Activated naive CD4-positive, alpha-beta T cell treated with anti-CD3 and anti-CD28 coated beads for 36 hours (primary cell): ENCODE data around the gene ASTE1. TPM values are rescaled to one million over a fixed set of nuclear protein-coding genes. Genes with fewer than 3 reads are reported as not detected.
"Not testable (repeated sequence)": the region's sequence is repeated elsewhere in the genome, so short reads cannot be mapped to it uniquely, and the experiment has no call there.

Experiments
- CTCF ChIA-PET: fragments of 350-600 bp; sonication (Branson Sonifier 250); formaldehyde crosslinking; loops from one replicate; lab custom pipeline; 2021; ENCODE audit warnings: antibody characterized with exemption; lab: Charles Lee
- DNase-seq: peaks from one replicate; pipeline ENCODE4 v3.0.0-alpha.2; 2020
- H3K27ac Mint-ChIP-seq: one replicate; pipeline ENCODE4 v1.8.0; 2021; ENCODE audit warnings: mild to moderate bottlenecking, mixed read lengths
- H3K27me3 Mint-ChIP-seq: one replicate; pipeline ENCODE4 v1.8.0; 2021; ENCODE audit warnings: low read depth, mixed read lengths
- H3K36me3 Mint-ChIP-seq: one replicate; pipeline ENCODE4 v1.8.0; 2021; ENCODE audit warnings: low read depth, mixed read lengths
- H3K4me1 Mint-ChIP-seq: one replicate; pipeline ENCODE4 v1.8.0; 2021; ENCODE audit warnings: low read depth, mixed read lengths
- H3K4me3 Mint-ChIP-seq: one replicate; pipeline ENCODE4 v1.8.0; 2021; ENCODE audit warnings: mild to moderate bottlenecking, moderate library complexity, mixed read lengths
- H3K9me3 Mint-ChIP-seq: one replicate; pipeline ENCODE4 v1.8.0; 2021; ENCODE audit warnings: mixed read lengths
- intact Hi-C: fragments of 100-400 bp; cut with micrococcal nuclease; formaldehyde crosslinking; loops from one replicate; pipeline ENCODE4 v1.15.1; 2023
- total RNA-seq, 2 experiments: library from RNA; stranded (reverse); gene quantifications; one replicate each; pipeline ENCODE4 v1.2.3, GENCODE V29; 2021

The ASTE1 gene
- total RNA-seq, 2 experiments from 2014 or later = 10.8 to 11.2 TPM

GRCh38 chr3:131004603-131005002 lies 22.0 kb downstream of the ASTE1 start:
- no peak for DNase-seq
- Mint-ChIP-seq H3K27ac (no peak overlapping the region), H3K9me3 (no peaks in the 10 kb centered on the region), H3K4me3 (no peak overlapping the region), H3K27me3 (no peaks in the 10 kb centered on the region), H3K36me3 (peaks cover 21% of the 10 kb centered on the region), H3K4me1 (peaks cover 6% of the 10 kb centered on the region)
- CTCF ChIA-PET = interaction anchor here (0.9 kb wide), 1 partner anchor 245 kb away, joined by 3 read pairs; no protein-coding TSS in a partner anchor
- intact Hi-C loops = no loop called here

GRCh38 chr3:131001071-131001470 lies 25.6 kb downstream of the ASTE1 start:
- H3K4me3 Mint-ChIP-seq = no peak overlapping the region
- intact Hi-C loops = no loop called here
- peaks cover 22% of the 10 kb centered on the region for H3K36me3 Mint-ChIP-seq
- no peak overlapping the region for H3K27ac Mint-ChIP-seq
- no peaks in the 10 kb centered on the region for H3K9me3 Mint-ChIP-seq
- peaks cover 3% of the 10 kb centered on the region for H3K4me1 Mint-ChIP-seq
- CTCF ChIA-PET = no interaction called here
- H3K27me3 Mint-ChIP-seq = no peaks in the 10 kb centered on the region
- DNase-seq = no peak

GRCh38 chr3:130997289-130997688 lies 29.3 kb downstream of the ASTE1 start:
- CTCF ChIA-PET = no interaction called here
- no peak for DNase-seq
- Mint-ChIP-seq H3K27me3 (no peaks in the 10 kb centered on the region), H3K27ac (no peak overlapping the region), H3K9me3 (no peaks in the 10 kb centered on the region), H3K4me3 (no peak overlapping the region), H3K4me1 (no peaks in the 10 kb centered on the region), H3K36me3 (peaks cover 13% of the 10 kb centered on the region)
- intact Hi-C loops = no loop called here

DNA sequence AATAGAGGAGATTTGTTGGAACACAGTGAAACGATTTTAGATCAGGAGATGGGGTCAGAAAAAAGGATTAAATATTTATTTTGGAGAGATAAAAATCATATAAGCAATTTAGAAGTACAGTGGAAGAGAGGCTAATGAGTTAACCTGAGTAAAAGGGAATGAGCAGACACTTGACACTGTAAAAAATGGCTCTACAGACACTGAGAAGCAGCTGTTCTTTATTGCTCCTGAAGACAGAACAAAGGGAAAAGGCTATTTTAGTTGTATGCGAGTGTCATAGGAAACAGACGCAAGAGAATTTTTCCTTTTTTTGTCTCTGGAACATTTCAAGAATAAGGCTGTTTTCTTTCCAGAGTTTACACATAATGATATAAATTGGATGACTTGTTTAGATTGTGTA lies 34.3 kb downstream of the ASTE1 start:
- no peaks in the 10 kb centered on the region for H3K27me3 Mint-ChIP-seq
- H3K9me3 Mint-ChIP-seq = no peaks in the 10 kb centered on the region
- DNase-seq = no peak
- H3K4me1 Mint-ChIP-seq = no peaks in the 10 kb centered on the region
- intact Hi-C loops = no loop called here
- H3K27ac Mint-ChIP-seq = no peak overlapping the region
- CTCF ChIA-PET = interaction anchor here (0.6 kb wide), 1 partner anchor 455 kb away, joined by 3 read pairs; no protein-coding TSS in a partner anchor
- H3K4me3 Mint-ChIP-seq = no peak overlapping the region
- peaks cover 16% of the 10 kb centered on the region for H3K36me3 Mint-ChIP-seq

DNA sequence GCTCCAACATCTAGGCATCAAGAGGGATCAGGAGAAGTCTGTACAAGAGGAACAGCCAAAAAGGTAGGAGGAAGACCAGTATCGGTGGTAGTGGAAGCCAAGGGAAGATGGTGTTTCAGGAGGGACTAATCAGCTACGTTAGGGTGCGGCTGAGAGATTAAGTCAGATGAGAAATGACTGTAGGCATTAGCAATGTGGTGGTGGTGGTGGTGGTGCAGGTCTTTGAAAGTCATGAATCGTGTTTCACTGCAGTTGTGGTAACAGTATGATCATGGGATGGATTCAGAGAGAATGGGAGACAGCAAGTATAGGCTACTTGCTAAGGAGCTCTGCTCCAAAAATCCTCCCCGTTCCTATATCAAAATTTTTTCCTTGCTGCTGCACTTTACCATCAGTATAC lies 35.5 kb downstream of the ASTE1 start:
- Mint-ChIP-seq H3K27ac (no peak overlapping the region), H3K4me1 (no peaks in the 10 kb centered on the region), H3K9me3 (no peaks in the 10 kb centered on the region), H3K27me3 (no peaks in the 10 kb centered on the region), H3K4me3 (no peak overlapping the region), H3K36me3 (peaks cover 17% of the 10 kb centered on the region)
- CTCF ChIA-PET = no interaction called here
- intact Hi-C loops = no loop called here
- no peak for DNase-seq

DNA sequence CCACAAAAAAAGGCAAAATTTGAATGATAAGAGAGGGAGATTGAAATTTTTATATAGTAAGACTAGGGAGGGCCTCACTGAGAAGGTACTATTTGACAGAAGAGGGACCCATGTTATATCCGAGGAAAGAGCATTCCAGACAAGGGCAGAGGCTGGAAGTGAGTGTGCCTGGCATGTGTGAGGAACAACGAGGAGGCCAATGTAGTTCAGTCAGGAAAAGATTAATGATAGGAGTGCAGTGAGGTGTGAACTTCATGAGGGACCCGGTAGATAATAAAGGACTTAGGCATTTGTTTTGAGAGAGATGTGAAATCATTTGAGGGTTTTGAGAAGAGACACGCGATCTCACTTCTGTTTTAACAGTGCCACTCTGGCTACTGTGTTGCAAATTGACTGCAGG lies 36.3 kb downstream of the ASTE1 start:
- CTCF ChIA-PET = no interaction called here
- H3K4me3 Mint-ChIP-seq = no peak overlapping the region
- intact Hi-C loops = no loop called here
- no peaks in the 10 kb centered on the region for H3K4me1 Mint-ChIP-seq
- no peaks in the 10 kb centered on the region for H3K27me3 Mint-ChIP-seq
- no peak for DNase-seq
- peaks cover 20% of the 10 kb centered on the region for H3K36me3 Mint-ChIP-seq
- no peak overlapping the region for H3K27ac Mint-ChIP-seq
- no peaks in the 10 kb centered on the region for H3K9me3 Mint-ChIP-seq

- no peak for DNase-seq
- H3K27ac Mint-ChIP-seq = no peak overlapping the region
- intact Hi-C loops = no loop called here
- H3K36me3 Mint-ChIP-seq = peaks cover 20% of the 10 kb centered on the region
- H3K27me3 Mint-ChIP-seq = no peaks in the 10 kb centered on the region
- no peaks in the 10 kb centered on the region for H3K9me3 Mint-ChIP-seq
- no peak overlapping the region for H3K4me3 Mint-ChIP-seq
- no peaks in the 10 kb centered on the region for H3K4me1 Mint-ChIP-seq
- CTCF ChIA-PET = no interaction called here
Measured at GRCh38 chr3:130981469-130981868, 45.2 kb downstream of the ASTE1 start.

DNA sequence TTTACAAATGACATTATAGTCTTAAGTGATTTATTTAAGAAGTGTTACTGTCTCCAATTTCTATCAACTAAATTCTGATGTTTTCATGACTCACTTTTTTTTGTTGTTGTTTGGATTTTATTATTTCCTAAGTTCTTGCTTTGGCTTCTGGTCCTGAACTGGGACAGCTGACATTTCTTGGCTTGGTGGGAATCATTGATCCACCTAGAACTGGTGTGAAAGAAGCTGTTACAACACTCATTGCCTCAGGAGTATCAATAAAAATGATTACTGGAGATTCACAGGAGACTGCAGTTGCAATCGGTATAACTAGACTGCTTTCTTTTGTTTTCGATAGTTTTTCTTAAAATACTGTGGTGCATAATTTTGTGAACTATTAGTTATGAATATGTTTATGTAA lies 47.5 kb downstream of the ASTE1 start:
- no peaks in the 10 kb centered on the region for H3K9me3 Mint-ChIP-seq
- intact Hi-C loops = no loop called here
- CTCF ChIA-PET = no interaction called here
- H3K4me1 Mint-ChIP-seq = no peaks in the 10 kb centered on the region
- DNase-seq = no peak
- no peaks in the 10 kb centered on the region for H3K27me3 Mint-ChIP-seq
- no peak overlapping the region for H3K4me3 Mint-ChIP-seq
- H3K36me3 Mint-ChIP-seq = peaks cover 14% of the 10 kb centered on the region
- no peak overlapping the region for H3K27ac Mint-ChIP-seq

DNA sequence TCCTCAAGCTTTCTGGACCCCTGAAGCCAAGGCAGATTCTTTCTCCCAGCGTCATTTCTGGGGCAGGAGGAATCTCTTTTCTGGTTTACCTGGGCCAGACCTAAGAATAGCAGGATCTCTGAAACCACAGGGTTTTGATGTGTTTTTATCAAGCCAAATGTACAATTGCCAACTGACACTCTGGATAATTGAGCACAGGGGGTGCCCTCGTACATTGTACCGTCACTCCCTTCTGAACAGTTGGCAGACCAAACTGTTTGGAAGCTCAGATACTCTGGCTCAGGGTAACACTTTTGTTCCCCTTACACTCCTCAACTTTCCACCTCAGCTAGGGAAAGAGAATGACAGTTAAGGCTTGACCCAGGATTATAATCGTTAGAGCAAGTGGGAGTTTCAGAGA lies 49.9 kb downstream of the ASTE1 start:
- DNase-seq = no peak
- CTCF ChIA-PET = no interaction called here
- H3K9me3 Mint-ChIP-seq = no peaks in the 10 kb centered on the region
- intact Hi-C loops = no loop called here
- H3K36me3 Mint-ChIP-seq = peaks cover 22% of the 10 kb centered on the region
- H3K27ac Mint-ChIP-seq = no peak overlapping the region
- no peaks in the 10 kb centered on the region for H3K4me1 Mint-ChIP-seq
- H3K4me3 Mint-ChIP-seq = no peak overlapping the region
- H3K27me3 Mint-ChIP-seq = no peaks in the 10 kb centered on the region

GRCh38 chr3:130975251-130975650 lies 51.4 kb downstream of the ASTE1 start:
- Mint-ChIP-seq H3K27me3 (no peaks in the 10 kb centered on the region), H3K4me1 (no peaks in the 10 kb centered on the region), H3K27ac (no peak overlapping the region), H3K36me3 (peaks cover 35% of the 10 kb centered on the region), H3K4me3 (no peak overlapping the region), H3K9me3 (no peaks in the 10 kb centered on the region)
- no peak for DNase-seq
- CTCF ChIA-PET = no interaction called here
- intact Hi-C loops = no loop called here

GRCh38 chr3:130974201-130974600 lies 52.4 kb downstream of the ASTE1 start:
- H3K27ac Mint-ChIP-seq = no peak overlapping the region
- DNase-seq = no peak
- no peaks in the 10 kb centered on the region for H3K4me1 Mint-ChIP-seq
- intact Hi-C loops = no loop called here
- CTCF ChIA-PET = no interaction called here
- no peaks in the 10 kb centered on the region for H3K27me3 Mint-ChIP-seq
- no peak overlapping the region for H3K4me3 Mint-ChIP-seq
- H3K9me3 Mint-ChIP-seq = no peaks in the 10 kb centered on the region
- H3K36me3 Mint-ChIP-seq = peaks cover 41% of the 10 kb centered on the region

- Mint-ChIP-seq H3K4me1 (no peaks in the 10 kb centered on the region), H3K27me3 (no peaks in the 10 kb centered on the region), H3K4me3 (no peak overlapping the region), H3K36me3 (peaks cover 43% of the 10 kb centered on the region), H3K9me3 (no peaks in the 10 kb centered on the region), H3K27ac (no peak overlapping the region)
- CTCF ChIA-PET = no interaction called here
- intact Hi-C loops = no loop called here
- DNase-seq = no peak
Measured at GRCh38 chr3:130973406-130973805, 53.2 kb downstream of the ASTE1 start.

GRCh38 chr3:130972592-130972991 lies 54.0 kb downstream of the ASTE1 start:
- H3K9me3 Mint-ChIP-seq, DNase-seq, intact Hi-C loops, H3K27me3 Mint-ChIP-seq, CTCF ChIA-PET, H3K4me3 Mint-ChIP-seq, H3K4me1 Mint-ChIP-seq, H3K27ac Mint-ChIP-seq: not testable (repeated sequence)
- peaks cover 46% of the 10 kb centered on the region for H3K36me3 Mint-ChIP-seq

- peaks cover 49% of the 10 kb centered on the region for H3K36me3 Mint-ChIP-seq
- no peak overlapping the region for H3K27ac Mint-ChIP-seq
- intact Hi-C loops = no loop called here
Measured at GRCh38 chr3:130971208-130971607, 55.4 kb downstream of the ASTE1 start.

More at GRCh38 chr3:130971208-130971607, 55.4 kb downstream of the ASTE1 start:
- H3K9me3 Mint-ChIP-seq = no peaks in the 10 kb centered on the region
- no peak overlapping the region for H3K4me3 Mint-ChIP-seq
- no peaks in the 10 kb centered on the region for H3K27me3 Mint-ChIP-seq
- H3K4me1 Mint-ChIP-seq = no peaks in the 10 kb centered on the region
- CTCF ChIA-PET = no interaction called here
- no peak for DNase-seq
